Naive B cell (primary cell): Measurements from ENCODE around the gene THSD4. TPM values are rescaled to one million over a fixed set of nuclear protein-coding genes. Genes with fewer than 3 reads are reported as not detected.

Experiments used
- ATAC-seq, 2 donors: fragments of 150-1000 bp; cut with Tn5 transposase; 2 replicates each; pipeline ENCODE4 v1.10.0; 2021; ENCODE audit warnings: low read depth in 2 of 2, mild to moderate bottlenecking in 2 of 2, moderate library complexity in 2 of 2
- DNase-seq: peaks from one replicate; pipeline ENCODE4 v3.0.0; 2022
- H3K27ac Mint-ChIP-seq, 6 donors: one replicate each; pipeline ENCODE4 v1.8.0; 2020 to 2022; ENCODE audit warnings: mild to moderate bottlenecking in 6 of 6, mixed read lengths in 6 of 6, moderate library complexity in 5 of 6, inconsistent platforms in 2 of 6
- H3K27me3 Mint-ChIP-seq, 3 donors: one replicate each; pipeline ENCODE4 v1.8.0; 2021 to 2022; ENCODE audit warnings: mixed read lengths in 3 of 3, mild to moderate bottlenecking in 1 of 3
- H3K36me3 Mint-ChIP-seq, 2 donors: one replicate each; pipeline ENCODE4 v1.8.0; 2020 to 2022; ENCODE audit warnings: mixed read lengths in 2 of 2, inconsistent platforms in 1 of 2, mild to moderate bottlenecking in 1 of 2
- H3K4me1 Mint-ChIP-seq, 3 donors: one replicate each; pipeline ENCODE4 v1.8.0; 2020 to 2022; ENCODE audit warnings: mixed read lengths in 3 of 3, inconsistent platforms in 1 of 3, mild to moderate bottlenecking in 1 of 3, moderate library complexity in 1 of 3
- H3K4me3 Mint-ChIP-seq, 8 donors: one replicate each; pipeline ENCODE4 v1.8.0; 2020 to 2022; ENCODE audit warnings: mild to moderate bottlenecking in 8 of 8, mixed read lengths in 8 of 8, moderate library complexity in 8 of 8, inconsistent platforms in 2 of 8
- H3K9me3 Mint-ChIP-seq, 7 donors: one replicate each; pipeline ENCODE4 v1.8.0; 2020 to 2022; ENCODE audit warnings: mixed read lengths in 7 of 7, mild to moderate bottlenecking in 5 of 7, inconsistent platforms in 2 of 7, moderate library complexity in 1 of 7
- polyA plus RNA-seq, 6 donors: library from polyadenylated mRNA; unstranded; fragments of 300-500 nt; fragmentation: Illumina TruSeq; gene quantifications; one replicate each; pipeline ENCODE4 v1.2.3, GENCODE V29; 2021; ENCODE audit warnings: low read depth in 6 of 6

Gene THSD4
- polyA plus RNA-seq, 6 donors from 2014 or later, result not detected

GRCh38 chr15:71567173-71567572 is 451.9 kb downstream of the THSD4 start:
- H3K27ac Mint-ChIP-seq, result no peak overlapping the region
- H3K4me3 Mint-ChIP-seq, result no peak overlapping the region
- ATAC-seq, result no peak
- no peaks in the 10 kb centered on the region for H3K4me1 Mint-ChIP-seq
- H3K9me3 Mint-ChIP-seq, result peaks cover 0 to 13% (median 4%) of the 10 kb centered on the region in 7 donors
- peaks cover 10 to 20% (median 15%) of the 10 kb centered on the region in 3 donors for H3K27me3 Mint-ChIP-seq
- no peak for DNase-seq
- no peaks in the 10 kb centered on the region for H3K36me3 Mint-ChIP-seq

GRCh38 chr15:71568227-71568626 is 453.0 kb downstream of the THSD4 start:
- Mint-ChIP-seq H3K9me3 (peaks cover 0 to 13% (median 4%) of the 10 kb centered on the region in 7 donors), H3K4me3 (no peak overlapping the region), H3K27me3 (peaks cover 10 to 25% (median 23%) of the 10 kb centered on the region in 3 donors), H3K36me3 (no peaks in the 10 kb centered on the region), H3K27ac (no peak overlapping the region), H3K4me1 (no peaks in the 10 kb centered on the region)
- no peak for DNase-seq
- ATAC-seq, result no peak

GRCh38 chr15:71570736-71571135 is 455.5 kb downstream of the THSD4 start:
- H3K4me3 Mint-ChIP-seq, result no peak overlapping the region
- ATAC-seq, result no peak
- H3K27me3 Mint-ChIP-seq, result peaks cover 10 to 25% (median 19%) of the 10 kb centered on the region in 3 donors
- H3K4me1 Mint-ChIP-seq, result no peaks in the 10 kb centered on the region
- no peaks in the 10 kb centered on the region for H3K36me3 Mint-ChIP-seq
- H3K27ac Mint-ChIP-seq, result no peak overlapping the region
- peaks cover 0 to 13% (median 4%) of the 10 kb centered on the region in 7 donors for H3K9me3 Mint-ChIP-seq
- no peak for DNase-seq

GRCh38 chr15:71571641-71572040 is 456.4 kb downstream of the THSD4 start:
- Mint-ChIP-seq H3K4me1 (no peaks in the 10 kb centered on the region), H3K27ac (no peak overlapping the region), H3K9me3 (peaks cover 0 to 13% (median 4%) of the 10 kb centered on the region in 7 donors), H3K36me3 (no peaks in the 10 kb centered on the region), H3K4me3 (no peak overlapping the region), H3K27me3 (peaks cover 10 to 25% (median 19%) of the 10 kb centered on the region in 3 donors)
- DNase-seq (no peak), ATAC-seq (no peak)

- Mint-ChIP-seq H3K27me3 (peaks cover under 1 to 17% (median 16%) of the 10 kb centered on the region in 3 donors), H3K27ac (no peak overlapping the region), H3K4me3 (peak overlapping the region in 1 of 8 donors; percentile 17), H3K36me3 (no peaks in the 10 kb centered on the region), H3K4me1 (no peaks in the 10 kb centered on the region), H3K9me3 (peaks cover 0 to 13% (median 4%) of the 10 kb centered on the region in 7 donors)
- no peak for ATAC-seq
- no peak for DNase-seq
Observed at GRCh38 chr15:71572452-71573053, 457.3 kb downstream of the THSD4 start.

GRCh38 chr15:71573599-71573998 is 458.3 kb downstream of the THSD4 start:
- Mint-ChIP-seq H3K36me3 (no peaks in the 10 kb centered on the region), H3K4me1 (no peaks in the 10 kb centered on the region), H3K9me3 (peaks cover 0 to 13% (median 4%) of the 10 kb centered on the region in 7 donors), H3K27me3 (peaks cover 0 to 16% (median 11%) of the 10 kb centered on the region in 3 donors), H3K4me3 (no peak overlapping the region), H3K27ac (no peak overlapping the region)
- DNase-seq, result no peak
- no peak for ATAC-seq

- ATAC-seq, result no peak
- Mint-ChIP-seq H3K9me3 (peaks cover 0 to 5% (median 0%) of the 10 kb centered on the region in 7 donors), H3K27ac (no peak overlapping the region), H3K36me3 (no peaks in the 10 kb centered on the region), H3K27me3 (peaks cover 0 to 10% (median 4%) of the 10 kb centered on the region in 3 donors), H3K4me1 (no peaks in the 10 kb centered on the region), H3K4me3 (no peak overlapping the region)
- DNase-seq, result no peak
Observed at GRCh38 chr15:71575474-71576045, 460.3 kb downstream of the THSD4 start.

GRCh38 chr15:71577071-71577470 is 461.8 kb downstream of the THSD4 start:
- DNase-seq (no peak), ATAC-seq (no peak)
- Mint-ChIP-seq H3K27me3 (peaks cover 4 to 21% (median 10%) of the 10 kb centered on the region in 3 donors), H3K4me3 (no peak overlapping the region), H3K27ac (no peak overlapping the region), H3K9me3 (peaks cover 0 to 6% (median 0%) of the 10 kb centered on the region in 7 donors), H3K4me1 (no peaks in the 10 kb centered on the region), H3K36me3 (no peaks in the 10 kb centered on the region)

GRCh38 chr15:71581398-71581930 is 466.2 kb downstream of the THSD4 start:
- DNase-seq (no peak), ATAC-seq (no peak)
- H3K4me3 Mint-ChIP-seq, result no peak overlapping the region
- peaks cover 5 to 8% of the 10 kb centered on the region in 2 donors for H3K36me3 Mint-ChIP-seq
- H3K27ac Mint-ChIP-seq, result no peak overlapping the region
- H3K4me1 Mint-ChIP-seq, result no peaks in the 10 kb centered on the region
- H3K9me3 Mint-ChIP-seq, result peaks cover 5 to 21% (median 15%) of the 10 kb centered on the region in 7 donors
- H3K27me3 Mint-ChIP-seq, result peaks cover 9 to 18% (median 13%) of the 10 kb centered on the region in 3 donors

GRCh38 chr15:71585159-71585558 is 469.9 kb downstream of the THSD4 start:
- ATAC-seq (no peak), DNase-seq (no peak)
- Mint-ChIP-seq H3K36me3 (peaks cover 5 to 8% of the 10 kb centered on the region in 2 donors), H3K4me1 (no peaks in the 10 kb centered on the region), H3K4me3 (no peak overlapping the region), H3K27ac (no peak overlapping the region), H3K27me3 (peaks cover 9 to 18% (median 13%) of the 10 kb centered on the region in 3 donors), H3K9me3 (peaks cover 5 to 23% (median 19%) of the 10 kb centered on the region in 7 donors)

- Mint-ChIP-seq H3K4me3 (no peak overlapping the region), H3K27me3 (peaks cover 9 to 14% (median 13%) of the 10 kb centered on the region in 3 donors), H3K36me3 (peaks cover 5 to 8% of the 10 kb centered on the region in 2 donors), H3K4me1 (no peaks in the 10 kb centered on the region), H3K27ac (no peak overlapping the region), H3K9me3 (peaks cover 5 to 23% (median 19%) of the 10 kb centered on the region in 7 donors)
- DNase-seq (no peak), ATAC-seq (no peak)
Observed at GRCh38 chr15:71586463-71586862, 471.2 kb downstream of the THSD4 start.

GRCh38 chr15:71588746-71589145 is 473.5 kb downstream of the THSD4 start:
- Mint-ChIP-seq H3K27ac (no peak overlapping the region), H3K4me3 (no peak overlapping the region), H3K27me3 (peaks cover 0 to 7% (median 0%) of the 10 kb centered on the region in 3 donors), H3K36me3 (peaks cover 5 to 8% of the 10 kb centered on the region in 2 donors), H3K9me3 (peaks cover 5 to 23% (median 19%) of the 10 kb centered on the region in 7 donors), H3K4me1 (no peaks in the 10 kb centered on the region)
- DNase-seq, result no peak
- ATAC-seq, result no peak

GRCh38 chr15:71591057-71591456 is 475.8 kb downstream of the THSD4 start:
- Mint-ChIP-seq H3K4me1 (no peaks in the 10 kb centered on the region), H3K4me3 (no peak overlapping the region), H3K9me3 (peaks cover 2 to 18% (median 6%) of the 10 kb centered on the region in 7 donors)

GRCh38 chr15:71592203-71592602 is 476.9 kb downstream of the THSD4 start:
- H3K27ac Mint-ChIP-seq, result no peak overlapping the region
- peak overlapping the region in 1 of 8 donors; percentile 15 for H3K4me3 Mint-ChIP-seq
- DNase-seq (no peak), ATAC-seq (no peak)
- no peaks in the 10 kb centered on the region for H3K36me3 Mint-ChIP-seq
- peaks cover 0 to 5% (median 0%) of the 10 kb centered on the region in 3 donors for H3K27me3 Mint-ChIP-seq
- H3K4me1 Mint-ChIP-seq, result no peaks in the 10 kb centered on the region
- H3K9me3 Mint-ChIP-seq, result peaks cover 0 to 12% (median 5%) of the 10 kb centered on the region in 7 donors

More at GRCh38 chr15:71591057-71591456, 475.8 kb downstream of the THSD4 start:
- no peak for ATAC-seq
- Mint-ChIP-seq H3K27ac (no peak overlapping the region), H3K27me3 (peaks cover 0 to 5% (median 0%) of the 10 kb centered on the region in 3 donors), H3K36me3 (no peaks in the 10 kb centered on the region)
- DNase-seq, result no peak
